GM19455 (cell line): Measurements from ENCODE around the gene PLCB1.
"Not testable (repeated sequence)": the region's sequence is repeated elsewhere in the genome, so short reads cannot be mapped to it uniquely, and the experiment has no call there.

Experiments used
- ATAC-seq: cut with Tn5 transposase; IDR thresholded peaks from one replicate; pipeline ENCODE4 v1.9.1; 2021; ENCODE audit not compliant: unreplicated experiment

The PLCB1 gene

GRCh38 chr20:8156235-8157079 lies 24.4 kb downstream of the PLCB1 start:
- no peak for ATAC-seq

- not testable (repeated sequence) for ATAC-seq
Observed at GRCh38 chr20:8159217-8159616, 27.2 kb downstream of the PLCB1 start.

- ATAC-seq, result no peak
Observed at GRCh38 chr20:8161264-8162071, 29.4 kb downstream of the PLCB1 start.

GRCh38 chr20:8162610-8163009 lies 30.5 kb downstream of the PLCB1 start:
- no peak for ATAC-seq

- ATAC-seq, result no peak
Observed at GRCh38 chr20:8163543-8163942, 31.5 kb downstream of the PLCB1 start.

GRCh38 chr20:8166730-8167129 lies 34.7 kb downstream of the PLCB1 start:
- ATAC-seq, result no peak

- ATAC-seq, result no peak
Observed at GRCh38 chr20:8168785-8169288, 36.8 kb downstream of the PLCB1 start.

GRCh38 chr20:8170921-8171320 lies 38.9 kb downstream of the PLCB1 start:
- no peak for ATAC-seq

GRCh38 chr20:8172191-8172590 lies 40.1 kb downstream of the PLCB1 start:
- no peak for ATAC-seq

GRCh38 chr20:8175741-8176675 lies 43.9 kb downstream of the PLCB1 start:
- ATAC-seq, result no peak

GRCh38 chr20:8183526-8183925 lies 51.5 kb downstream of the PLCB1 start:
- no peak for ATAC-seq

- ATAC-seq, result no peak
Observed at GRCh38 chr20:8187740-8188139, 55.7 kb downstream of the PLCB1 start.

- no peak for ATAC-seq
Observed at GRCh38 chr20:8190043-8190880, 58.2 kb downstream of the PLCB1 start.

GRCh38 chr20:8194721-8195120 lies 62.7 kb downstream of the PLCB1 start:
- ATAC-seq, result no peak

GRCh38 chr20:8196096-8196495 lies 64.0 kb downstream of the PLCB1 start:
- no peak for ATAC-seq

GRCh38 chr20:8200220-8200619 lies 68.2 kb downstream of the PLCB1 start:
- no peak for ATAC-seq

- ATAC-seq, result no peak
Observed at GRCh38 chr20:8203366-8203765, 71.3 kb downstream of the PLCB1 start.

- ATAC-seq, result no peak
Observed at GRCh38 chr20:8205996-8206395, 73.9 kb downstream of the PLCB1 start.

GRCh38 chr20:8208226-8208625 lies 76.2 kb downstream of the PLCB1 start:
- no peak for ATAC-seq

GRCh38 chr20:8209061-8209460 lies 77.0 kb downstream of the PLCB1 start:
- ATAC-seq, result peak; percentile 44
